Measurements from ENCODE around the gene OBSCN. TPM values are rescaled to one million over a fixed set of nuclear protein-coding genes. Genes with fewer than 3 reads are reported as not detected.

Gene OBSCN
- total and polyA plus RNA-seq, 2 of the 4 experiments (the other 2 are of a cell fraction): 4.1 to 9.5 TPM

- Histone ChIP-seq H3K4me1 (ENCODE audit: control insufficient read depth, insufficient read depth, low read length) (peaks cover 10% of the 10 kb centered on the region; the same call in 1 of the 2 replicates), H2BK15ac (ENCODE audit: low read depth, low read length) (no peak overlapping the region), H3K79me1 (ENCODE audit: low read depth in 1 of 2, low read length in 2 of 2) (peaks cover 0 to 13% of the 10 kb centered on the region in 2 experiments; a peak in 2 of 4 replicates), H2AK9ac (replicated peaks; ENCODE audit: low read depth, low read length, poor library complexity) (peak overlapping the region; percentile 71), H3K9me1 (ENCODE audit: insufficient read depth, low read length) (peaks cover 4% of the 10 kb centered on the region; the same call in 1 of the 2 replicates), H3K14ac (replicated peaks; ENCODE audit: low read depth, low read length) (no peak overlapping the region), H2BK5ac (ENCODE audit: low read depth, low read length, poor library complexity, severe bottlenecking) (no peak overlapping the region), H3K27ac (ENCODE audit: insufficient read depth, low read length) (no peak overlapping the region), H4K8ac (ENCODE audit: low read depth in 2 of 2, low read length in 2 of 2) (no peak overlapping the region), H3K56ac (ENCODE audit: extremely low read depth, insufficient read depth, low read length) (no peak overlapping the region), H3K18ac (ENCODE audit: low read depth, low read length) (no peak overlapping the region), H3K4ac (ENCODE audit: low read depth, low read length) (no peak overlapping the region), H2BK20ac (ENCODE audit: low read depth, low read length) (no peak overlapping the region), H3K4me2 (ENCODE audit: low read depth, low read length) (no peak overlapping the region; the same call in 1 of the 2 replicates), H2AK5ac (ENCODE audit: low read depth, low read length) (no peak overlapping the region; the same call in 1 of the 2 replicates), H3K23ac (ENCODE audit: low read depth, low read length) (no peak overlapping the region), H3K27me3 (ENCODE audit: control insufficient read depth, insufficient read depth, low read length) (no peaks in the 10 kb centered on the region; the same call in 1 of the 2 replicates), H3K36me3 (ENCODE audit: control insufficient read depth, insufficient read depth, low read length) (peaks cover 36% of the 10 kb centered on the region), H3K4me3 (ENCODE audit: insufficient read depth, low read depth, low read length) (no peak overlapping the region), H4K91ac (ENCODE audit: insufficient read depth, low read depth, low read length) (no peak overlapping the region), H3K9ac (ENCODE audit: low read depth, low read length) (no peak overlapping the region), H2AFZ (replicated peaks; ENCODE audit: low read length, poor library complexity) (no peak overlapping the region), H4K5ac (ENCODE audit: low read depth, low read length) (no peak overlapping the region), H3K9me3 (ENCODE audit: control insufficient read depth, insufficient read depth, low read length) (no peaks in the 10 kb centered on the region), H2BK120ac (ENCODE audit: low read depth, low read length) (no peak overlapping the region), H4K20me1 (ENCODE audit: insufficient read depth, low read length) (peaks cover 5% of the 10 kb centered on the region; the same call in 1 of the 2 replicates)
- intact Hi-C loops (cut with micrococcal nuclease): no loop called here
- TF ChIP-seq, protein P1, sequence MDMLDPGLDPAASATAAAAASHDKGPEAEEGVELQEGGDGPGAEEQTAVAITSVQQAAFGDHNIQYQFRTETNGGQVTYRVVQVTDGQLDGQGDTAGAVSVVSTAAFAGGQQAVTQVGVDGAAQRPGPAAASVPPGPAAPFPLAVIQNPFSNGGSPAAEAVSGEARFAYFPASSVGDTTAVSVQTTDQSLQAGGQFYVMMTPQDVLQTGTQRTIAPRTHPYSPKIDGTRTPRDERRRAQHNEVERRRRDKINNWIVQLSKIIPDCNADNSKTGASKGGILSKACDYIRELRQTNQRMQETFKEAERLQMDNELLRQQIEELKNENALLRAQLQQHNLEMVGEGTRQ (IDR thresholded peaks at IDR 0.05; ENCODE audit: low read depth, low read length): no peak
- TF ChIP-seq RAD21 (IDR thresholded peaks at IDR 0.05; ENCODE audit: low read length) (no peak), CHD1 (IDR thresholded peaks at IDR 0.05; ENCODE audit: low read depth, low read length) (no peak), RCOR1 (IDR thresholded peaks at IDR 0.05; ENCODE audit: insufficient replicate concordance, low read length) (no peak), CEBPB (IDR thresholded peaks at IDR 0.05; ENCODE audit: low read depth, low read length) (no peak), POLR2A (IDR thresholded peaks at IDR 0.05; ENCODE audit: low read depth, low read length) (no peak), MAZ (IDR thresholded peaks at IDR 0.05; ENCODE audit: borderline replicate concordance, low read depth, low read length) (no peak), ELK1 (IDR thresholded peaks at IDR 0.05; ENCODE audit: borderline replicate concordance, low read depth, low read length) (no peak), BHLHE40 (IDR thresholded peaks at IDR 0.05; ENCODE audit: low read depth, low read length) (no peak), RFX5 (IDR thresholded peaks at IDR 0.05; ENCODE audit: low read depth, low read length) (no peak), MXI1 (IDR thresholded peaks at IDR 0.05; ENCODE audit: borderline replicate concordance, low read depth, low read length) (no peak)
- TF ChIP-seq, protein P2, sequence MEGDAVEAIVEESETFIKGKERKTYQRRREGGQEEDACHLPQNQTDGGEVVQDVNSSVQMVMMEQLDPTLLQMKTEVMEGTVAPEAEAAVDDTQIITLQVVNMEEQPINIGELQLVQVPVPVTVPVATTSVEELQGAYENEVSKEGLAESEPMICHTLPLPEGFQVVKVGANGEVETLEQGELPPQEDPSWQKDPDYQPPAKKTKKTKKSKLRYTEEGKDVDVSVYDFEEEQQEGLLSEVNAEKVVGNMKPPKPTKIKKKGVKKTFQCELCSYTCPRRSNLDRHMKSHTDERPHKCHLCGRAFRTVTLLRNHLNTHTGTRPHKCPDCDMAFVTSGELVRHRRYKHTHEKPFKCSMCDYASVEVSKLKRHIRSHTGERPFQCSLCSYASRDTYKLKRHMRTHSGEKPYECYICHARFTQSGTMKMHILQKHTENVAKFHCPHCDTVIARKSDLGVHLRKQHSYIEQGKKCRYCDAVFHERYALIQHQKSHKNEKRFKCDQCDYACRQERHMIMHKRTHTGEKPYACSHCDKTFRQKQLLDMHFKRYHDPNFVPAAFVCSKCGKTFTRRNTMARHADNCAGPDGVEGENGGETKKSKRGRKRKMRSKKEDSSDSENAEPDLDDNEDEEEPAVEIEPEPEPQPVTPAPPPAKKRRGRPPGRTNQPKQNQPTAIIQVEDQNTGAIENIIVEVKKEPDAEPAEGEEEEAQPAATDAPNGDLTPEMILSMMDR (conservative IDR thresholded peaks at IDR 0.05; ENCODE audit: low read depth, low read length): no peak
- in situ Hi-C loops (cut with MboI; ENCODE audit: low sequenced_read_pairs): no loop called here
- ATAC-seq (ENCODE audit: low read depth): no peak
- DNase-seq: no peak
- ChIA-PET POLR2A (ENCODE audit: unreplicated experiment) (no interaction called here), CTCF (no interaction called here)
- WGBS, 2 experiments (ENCODE audit: extremely low coverage in 2 of 2, insufficient read length in 1 of 2): 100% methylated on average over 5 of the region's 13 CpGs; no CpG with 5 or more reads in 1 of the 2 experiments
- dilution Hi-C loops (cut with HindIII; ENCODE audit: low sequenced_read_pairs, unreplicated experiment): no loop called here
- BruUV-seq (replicated peaks): no TSS peak
These were observed 7.8 kb downstream of the OBSCN start for GRCh38 chr1:228215663-228216116.
